HG03045 (cell line): ENCODE results near the gene TGFBR2.

Experiments used
- ATAC-seq: cut with Tn5 transposase; IDR thresholded peaks from one replicate; pipeline ENCODE4 v1.9.1; 2021; ENCODE audit warnings: mild to moderate bottlenecking, moderate library complexity; ENCODE audit not compliant: unreplicated experiment

The TGFBR2 gene

GRCh38 chr3:30606301-30607031, at the start of gene TGFBR2:
Gene TGFBR2 (plus strand): TSS chr3:30606601. CDS start chr3:30606884, 283 bp downstream.
- peak; percentile 82 for ATAC-seq

- ATAC-seq: no peak
These were observed 48.6 kb upstream of the TGFBR2 start for GRCh38 chr3:30557746-30558303.

- no peak for ATAC-seq
These were observed 42.4 kb upstream of the TGFBR2 start for GRCh38 chr3:30563956-30564355.

GRCh38 chr3:30567139-30567753, 39.2 kb upstream of the TGFBR2 start:
- no peak for ATAC-seq

GRCh38 chr3:30576946-30577345, 29.5 kb upstream of the TGFBR2 start:
- ATAC-seq: no peak

- no peak for ATAC-seq
These were observed 28.6 kb upstream of the TGFBR2 start for GRCh38 chr3:30577788-30578187.

GRCh38 chr3:30578479-30578878, 27.9 kb upstream of the TGFBR2 start:
- ATAC-seq: no peak

GRCh38 chr3:30578986-30579579, 27.3 kb upstream of the TGFBR2 start:
- ATAC-seq: no peak

- no peak for ATAC-seq
These were observed 25.3 kb upstream of the TGFBR2 start for GRCh38 chr3:30581067-30581585.

GRCh38 chr3:30581982-30582381, 24.4 kb upstream of the TGFBR2 start:
- ATAC-seq: no peak

GRCh38 chr3:30583973-30584372, 22.4 kb upstream of the TGFBR2 start:
- no peak for ATAC-seq

GRCh38 chr3:30585654-30586053, 20.7 kb upstream of the TGFBR2 start:
- ATAC-seq: no peak

- no peak for ATAC-seq
These were observed 20.1 kb upstream of the TGFBR2 start for GRCh38 chr3:30586096-30586805.

GRCh38 chr3:30586806-30587486, 19.5 kb upstream of the TGFBR2 start:
- ATAC-seq: no peak

- no peak for ATAC-seq
These were observed 18.5 kb upstream of the TGFBR2 start for GRCh38 chr3:30587904-30588303.

GRCh38 chr3:30596152-30596551, 10.2 kb upstream of the TGFBR2 start:
- no peak for ATAC-seq

GRCh38 chr3:30597131-30597768, 9.2 kb upstream of the TGFBR2 start:
- no peak for ATAC-seq

- no peak for ATAC-seq
These were observed 8.6 kb upstream of the TGFBR2 start for GRCh38 chr3:30597769-30598134.

GRCh38 chr3:30598668-30599545, 7.5 kb upstream of the TGFBR2 start:
- no peak for ATAC-seq
